Measurements from ENCODE around the gene SLC7A9. TPM values are rescaled to one million over a fixed set of nuclear protein-coding genes. Genes with fewer than 3 reads are reported as not detected.
"Not testable (repeated sequence)": the region's sequence is repeated elsewhere in the genome, so short reads cannot be mapped to it uniquely, and the experiment has no call there.

Gene SLC7A9
- total RNA-seq, 1 donor from 2014 or later = 1.0 TPM

DNA sequence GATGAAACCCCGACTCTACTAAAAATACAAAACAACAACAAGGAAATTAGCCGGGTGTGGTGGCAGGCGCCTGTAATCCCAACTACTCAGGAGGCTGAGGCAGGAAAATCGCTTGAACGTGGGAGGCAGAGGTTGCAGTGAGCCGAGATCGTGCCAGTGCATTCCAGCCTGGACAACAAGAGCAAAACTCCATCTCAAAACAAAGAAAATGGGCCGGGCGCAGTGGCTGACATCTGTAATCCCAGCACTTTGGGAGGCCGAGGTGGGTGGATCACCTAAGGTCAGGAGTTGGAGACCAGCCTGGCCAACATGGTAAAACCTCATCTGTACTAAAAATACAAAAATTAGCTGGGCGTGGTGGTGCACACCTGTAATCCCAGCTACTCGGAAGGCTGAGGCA, 37.5 kb downstream of the SLC7A9 start:
- H3K4me3 ChIP-seq (ENCODE audit: low read length in 3 of 3); H3K27me3 ChIP-seq (ENCODE audit: control insufficient read depth in 3 of 3, insufficient read depth in 3 of 3, low read length in 3 of 3); H3K36me3 ChIP-seq (ENCODE audit: control insufficient read depth in 3 of 3, insufficient read depth in 3 of 3, low read length in 3 of 3); H3K4me1 ChIP-seq (ENCODE audit: control insufficient read depth in 3 of 3, insufficient read depth in 3 of 3, low read length in 3 of 3); H3K27ac ChIP-seq (ENCODE audit: low read depth, low read length); H3K9me3 ChIP-seq (ENCODE audit: control insufficient read depth in 3 of 3, low read length in 3 of 3); H3K9ac ChIP-seq (ENCODE audit: low read depth in 1 of 3, low read length in 3 of 3): not testable (repeated sequence)

DNA sequence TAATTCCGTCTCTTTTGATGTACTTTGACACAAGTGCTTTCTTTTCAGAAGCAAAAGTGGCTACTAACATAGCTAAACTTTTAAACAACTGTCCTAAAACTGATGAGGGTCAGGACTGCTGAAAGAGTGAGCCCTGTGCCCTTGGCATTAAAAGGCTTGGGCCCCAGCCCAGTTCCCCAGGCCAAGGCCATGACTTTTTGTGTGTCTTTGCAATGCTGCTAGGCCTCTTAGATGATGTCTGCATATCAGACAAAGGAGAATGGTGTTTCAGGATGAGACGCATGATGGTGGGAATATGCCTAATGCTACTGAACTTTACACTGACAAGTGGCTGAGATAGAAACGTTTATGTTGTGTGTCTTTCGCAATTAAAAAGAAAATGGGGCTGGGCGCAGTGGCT, 38.0 kb downstream of the SLC7A9 start:
- Histone ChIP-seq H3K4me3 (ENCODE audit: low read length in 3 of 3) (no peak overlapping the region), H3K27me3 (ENCODE audit: control insufficient read depth in 3 of 3, insufficient read depth in 3 of 3, low read length in 3 of 3) (no peaks in the 10 kb centered on the region), H3K27ac (ENCODE audit: low read depth, low read length) (no peak overlapping the region), H3K9me3 (ENCODE audit: control insufficient read depth in 3 of 3, low read length in 3 of 3) (no peaks in the 10 kb centered on the region), H3K9ac (ENCODE audit: low read depth in 1 of 3, low read length in 3 of 3) (no peak overlapping the region), H3K36me3 (ENCODE audit: control insufficient read depth in 3 of 3, insufficient read depth in 3 of 3, low read length in 3 of 3) (no peaks in the 10 kb centered on the region), H3K4me1 (ENCODE audit: control insufficient read depth in 3 of 3, insufficient read depth in 3 of 3, low read length in 3 of 3) (no peaks in the 10 kb centered on the region)

DNA sequence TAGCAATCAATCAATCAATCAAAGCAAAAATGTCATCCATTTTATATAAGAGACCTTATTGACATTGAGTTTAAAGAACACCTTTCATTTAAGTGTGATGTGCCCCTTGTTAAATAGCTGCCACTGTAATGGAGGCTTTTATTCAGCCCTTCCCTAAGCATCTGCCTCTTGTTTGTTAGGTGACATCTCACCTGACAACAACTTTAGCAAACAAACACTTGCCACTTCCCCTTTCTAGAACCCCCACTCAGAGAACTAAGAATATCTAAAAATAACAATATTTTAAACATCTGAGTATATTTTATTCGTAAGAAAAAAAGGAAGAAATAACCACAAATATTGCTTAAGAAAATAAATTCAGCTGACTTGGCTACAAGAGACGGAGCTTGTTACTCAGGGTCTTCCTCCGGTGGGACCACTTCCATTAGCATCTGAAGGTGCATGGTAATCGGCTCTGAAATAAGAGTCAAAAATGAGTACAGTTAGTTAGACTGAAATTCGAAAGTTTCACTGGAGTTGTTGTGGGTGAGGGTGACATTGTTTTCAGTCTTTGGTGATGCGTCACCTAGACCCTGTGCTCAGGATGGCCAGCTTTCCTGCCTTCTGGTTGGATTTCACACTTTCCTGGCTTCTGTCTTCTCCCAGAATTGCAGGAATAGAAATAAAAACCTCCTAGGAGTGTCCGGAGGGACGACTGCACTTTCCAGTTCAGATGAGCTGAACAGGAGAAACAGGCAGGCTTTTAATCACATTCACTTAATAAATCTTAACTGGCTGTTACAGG, 39.1 kb downstream of the SLC7A9 start:
- Histone ChIP-seq H3K36me3 (ENCODE audit: control insufficient read depth in 3 of 3, insufficient read depth in 3 of 3, low read length in 3 of 3) (no peaks in the 10 kb centered on the region), H3K9ac (ENCODE audit: low read depth in 1 of 3, low read length in 3 of 3) (no peak overlapping the region)

DNA sequence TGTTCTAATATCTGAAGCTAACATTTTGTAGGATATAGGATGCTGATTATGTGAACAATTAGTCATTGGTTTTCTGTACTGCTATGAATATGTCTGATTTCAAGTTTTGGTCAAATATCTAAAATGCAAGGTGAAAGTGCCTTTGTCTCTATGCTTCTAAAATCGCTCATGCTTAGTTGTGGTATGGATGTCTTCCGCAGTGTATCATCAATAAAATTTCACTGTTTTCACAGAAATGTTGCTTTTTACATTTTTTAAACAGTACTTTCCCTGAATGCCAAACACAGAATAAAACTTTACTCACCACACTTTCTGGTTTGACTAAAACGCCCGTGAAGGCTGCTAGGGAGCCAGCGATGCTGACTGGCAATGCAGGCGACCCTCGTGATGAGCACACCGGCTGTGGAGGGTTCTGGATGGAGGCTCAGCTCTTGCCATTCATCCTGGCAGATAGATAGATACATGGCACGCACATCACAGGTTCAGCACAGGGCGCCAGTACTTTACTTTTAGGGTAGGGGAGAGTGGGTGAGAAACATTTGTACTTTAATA, 40.1 kb downstream of the SLC7A9 start:
- Histone ChIP-seq H3K9ac (ENCODE audit: low read depth in 1 of 3, low read length in 3 of 3) (no peak overlapping the region), H3K36me3 (ENCODE audit: control insufficient read depth in 3 of 3, insufficient read depth in 3 of 3, low read length in 3 of 3) (no peaks in the 10 kb centered on the region), H3K4me1 (ENCODE audit: control insufficient read depth in 3 of 3, insufficient read depth in 3 of 3, low read length in 3 of 3) (no peaks in the 10 kb centered on the region), H3K9me3 (ENCODE audit: control insufficient read depth in 3 of 3, low read length in 3 of 3) (peaks cover 0 to 2% (median 0%) of the 10 kb centered on the region in 3 donors), H3K4me3 (ENCODE audit: low read length in 3 of 3) (no peak overlapping the region), H3K27me3 (ENCODE audit: control insufficient read depth in 3 of 3, insufficient read depth in 3 of 3, low read length in 3 of 3) (peaks cover under 1 to 6% (median 1%) of the 10 kb centered on the region in 3 donors), H3K27ac (ENCODE audit: low read depth, low read length) (no peak overlapping the region)

More for the DNA sequence above, 39.1 kb downstream of the SLC7A9 start:
- Histone ChIP-seq H3K4me1 (ENCODE audit: control insufficient read depth in 3 of 3, insufficient read depth in 3 of 3, low read length in 3 of 3) (no peaks in the 10 kb centered on the region), H3K27me3 (ENCODE audit: control insufficient read depth in 3 of 3, insufficient read depth in 3 of 3, low read length in 3 of 3) (no peaks in the 10 kb centered on the region), H3K27ac (ENCODE audit: low read depth, low read length) (no peak overlapping the region), H3K4me3 (ENCODE audit: low read length in 3 of 3) (no peak overlapping the region), H3K9me3 (ENCODE audit: control insufficient read depth in 3 of 3, low read length in 3 of 3) (no peaks in the 10 kb centered on the region)

DNA sequence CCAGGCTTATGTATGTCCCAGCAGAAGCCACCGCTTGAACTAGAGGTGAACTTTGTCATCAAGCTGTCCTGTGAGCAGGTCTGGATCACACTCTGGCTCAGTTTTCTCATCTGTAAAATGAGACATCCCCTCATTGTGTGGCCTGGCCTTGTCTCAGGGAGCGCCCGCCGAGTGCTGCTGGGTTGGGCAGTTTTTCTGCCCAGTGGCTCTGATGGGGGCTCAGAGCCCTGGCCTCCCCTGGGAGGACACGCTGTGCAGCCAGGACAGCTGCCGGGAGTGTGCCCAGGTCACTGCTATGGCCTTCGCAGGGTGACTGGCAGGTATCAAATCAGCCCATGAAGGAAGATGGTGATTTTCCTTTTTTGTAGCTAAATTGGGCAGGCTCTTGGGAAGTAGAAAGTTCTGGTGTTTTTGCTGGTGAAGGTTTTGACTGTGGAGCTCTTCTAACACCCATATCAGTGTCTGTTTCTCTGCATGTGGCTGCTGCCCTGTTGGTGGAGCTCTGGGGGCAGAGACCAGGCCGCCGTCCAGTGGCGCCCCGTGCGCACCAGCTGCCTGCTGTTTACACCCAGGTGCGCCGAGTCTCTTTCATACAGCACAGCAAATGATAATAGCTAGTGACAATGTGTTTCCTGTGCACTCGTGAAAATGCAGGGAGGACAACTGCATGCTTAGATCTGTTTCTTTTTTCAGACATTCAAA, 40.8 kb downstream of the SLC7A9 start:
- H3K27me3 ChIP-seq (ENCODE audit: control insufficient read depth in 3 of 3, insufficient read depth in 3 of 3, low read length in 3 of 3) = peaks cover 5 to 11% (median 7%) of the 10 kb centered on the region in 3 donors
- H3K9me3 ChIP-seq (ENCODE audit: control insufficient read depth in 3 of 3, low read length in 3 of 3) = peaks cover 0 to 2% (median 0%) of the 10 kb centered on the region in 3 donors
- H3K4me3 ChIP-seq (ENCODE audit: low read length in 3 of 3) = no peak overlapping the region
- H3K36me3 ChIP-seq (ENCODE audit: control insufficient read depth in 3 of 3, insufficient read depth in 3 of 3, low read length in 3 of 3) = no peaks in the 10 kb centered on the region
- no peak overlapping the region for H3K27ac ChIP-seq (ENCODE audit: low read depth, low read length)
- H3K9ac ChIP-seq (ENCODE audit: low read depth in 1 of 3, low read length in 3 of 3) = no peak overlapping the region
- no peaks in the 10 kb centered on the region for H3K4me1 ChIP-seq (ENCODE audit: control insufficient read depth in 3 of 3, insufficient read depth in 3 of 3, low read length in 3 of 3)

DNA sequence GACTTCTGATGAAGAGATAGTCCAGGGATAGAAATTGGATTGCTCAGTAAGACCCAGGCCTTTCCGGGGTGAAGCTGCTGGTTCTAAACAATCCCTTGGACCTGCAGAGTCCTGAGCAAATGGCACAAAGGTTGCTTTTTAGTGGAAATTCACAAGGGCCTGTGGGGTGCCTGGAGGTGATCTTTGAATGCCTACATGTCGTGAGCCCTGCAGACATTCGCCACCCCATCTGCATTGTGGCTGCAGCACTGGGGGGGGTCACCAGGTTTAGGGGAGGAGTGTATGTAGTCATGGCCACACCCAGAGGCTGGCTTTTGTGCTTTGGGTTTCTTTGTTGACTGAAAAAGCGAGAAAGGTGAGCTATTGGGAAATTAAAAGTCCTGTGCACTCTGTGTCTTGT, 41.4 kb downstream of the SLC7A9 start:
- H3K9ac ChIP-seq (ENCODE audit: low read depth in 1 of 3, low read length in 3 of 3) = no peak overlapping the region
- H3K27ac ChIP-seq (ENCODE audit: low read depth, low read length) = no peak overlapping the region
- no peak overlapping the region for H3K4me3 ChIP-seq (ENCODE audit: low read length in 3 of 3)
- peaks cover 0 to 2% (median 0%) of the 10 kb centered on the region in 3 donors for H3K9me3 ChIP-seq (ENCODE audit: control insufficient read depth in 3 of 3, low read length in 3 of 3)
- no peaks in the 10 kb centered on the region for H3K36me3 ChIP-seq (ENCODE audit: control insufficient read depth in 3 of 3, insufficient read depth in 3 of 3, low read length in 3 of 3)
- H3K4me1 ChIP-seq (ENCODE audit: control insufficient read depth in 3 of 3, insufficient read depth in 3 of 3, low read length in 3 of 3) = no peaks in the 10 kb centered on the region
- peaks cover 5 to 17% (median 13%) of the 10 kb centered on the region in 3 donors for H3K27me3 ChIP-seq (ENCODE audit: control insufficient read depth in 3 of 3, insufficient read depth in 3 of 3, low read length in 3 of 3)

DNA sequence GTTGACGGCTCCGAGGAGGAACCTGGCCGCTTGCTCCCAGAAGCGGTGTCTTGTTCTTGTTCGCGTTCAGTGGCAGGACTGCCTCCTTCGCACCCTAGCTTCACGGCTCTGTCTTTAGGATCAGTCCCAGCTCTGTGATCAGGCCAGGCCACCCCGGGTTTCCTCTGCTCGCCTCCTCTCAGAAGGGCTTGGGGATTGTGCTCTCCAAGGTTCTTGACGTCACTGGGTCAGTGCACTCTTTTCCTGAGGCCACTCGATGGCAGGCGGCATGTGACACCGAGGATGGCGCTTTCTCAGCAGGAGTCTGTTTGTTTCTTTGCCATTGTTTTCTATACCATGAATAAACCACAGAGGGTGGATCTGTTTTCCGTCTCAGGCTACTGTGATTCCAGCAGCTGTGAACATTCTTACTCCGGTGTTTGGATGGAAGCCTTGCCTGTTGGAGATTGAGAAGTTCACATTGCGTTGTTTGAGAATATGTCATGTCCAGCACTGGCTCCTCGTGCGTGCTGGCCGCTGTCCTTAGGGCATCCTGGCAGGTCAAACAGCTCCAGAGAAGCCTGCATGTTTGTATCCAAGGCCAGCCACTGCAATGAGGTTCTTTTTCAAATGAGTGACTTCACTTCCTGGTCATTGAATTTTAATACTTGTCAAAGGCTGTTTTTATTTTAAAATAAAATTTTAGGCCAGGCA, 44.5 kb downstream of the SLC7A9 start:
- Histone ChIP-seq H3K27me3 (ENCODE audit: control insufficient read depth in 3 of 3, insufficient read depth in 3 of 3, low read length in 3 of 3) (peaks cover 7 to 25% (median 23%) of the 10 kb centered on the region in 3 donors), H3K36me3 (ENCODE audit: control insufficient read depth in 3 of 3, insufficient read depth in 3 of 3, low read length in 3 of 3) (no peaks in the 10 kb centered on the region), H3K9ac (ENCODE audit: low read depth in 1 of 3, low read length in 3 of 3) (no peak overlapping the region), H3K9me3 (ENCODE audit: control insufficient read depth in 3 of 3, low read length in 3 of 3) (peaks cover 0 to 2% (median 0%) of the 10 kb centered on the region in 3 donors), H3K4me3 (ENCODE audit: low read length in 3 of 3) (no peak overlapping the region), H3K27ac (ENCODE audit: low read depth, low read length) (no peak overlapping the region), H3K4me1 (ENCODE audit: control insufficient read depth in 3 of 3, insufficient read depth in 3 of 3, low read length in 3 of 3) (no peaks in the 10 kb centered on the region)

DNA sequence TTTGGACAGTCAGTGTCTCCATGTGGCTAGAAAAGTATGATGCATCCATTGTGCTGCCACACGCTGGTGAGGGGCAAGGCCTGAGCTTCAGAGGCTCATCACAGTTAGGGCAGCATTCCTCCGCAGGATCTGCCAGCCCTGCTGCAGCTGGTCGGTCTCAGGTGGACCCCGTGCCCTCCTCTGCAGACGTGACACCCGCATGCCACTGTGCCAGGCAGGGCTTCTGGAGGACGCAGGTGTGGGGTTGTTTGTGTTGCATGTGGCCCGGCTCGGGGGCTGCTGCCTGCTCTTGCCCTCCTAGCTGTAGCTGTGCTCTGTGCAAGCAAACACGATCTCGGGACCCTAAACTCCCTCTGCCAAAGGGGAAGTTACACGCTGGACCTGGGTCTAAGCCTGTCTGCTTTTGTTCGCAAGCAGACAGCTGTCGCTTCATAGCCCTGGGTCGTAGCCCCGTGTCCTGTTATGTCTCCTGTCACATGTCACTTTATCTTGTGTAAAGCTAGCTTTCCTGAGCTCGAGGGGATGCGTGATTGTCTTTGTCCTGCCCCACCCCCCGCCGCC, 45.3 kb downstream of the SLC7A9 start:
- no peaks in the 10 kb centered on the region for H3K4me1 ChIP-seq (ENCODE audit: control insufficient read depth in 3 of 3, insufficient read depth in 3 of 3, low read length in 3 of 3)
- no peaks in the 10 kb centered on the region for H3K36me3 ChIP-seq (ENCODE audit: control insufficient read depth in 3 of 3, insufficient read depth in 3 of 3, low read length in 3 of 3)
- H3K4me3 ChIP-seq (ENCODE audit: low read length in 3 of 3) = no peak overlapping the region
- H3K27ac ChIP-seq (ENCODE audit: low read depth, low read length) = no peak overlapping the region
- no peak overlapping the region for H3K9ac ChIP-seq (ENCODE audit: low read depth in 1 of 3, low read length in 3 of 3)
- peaks cover 0 to 2% (median 0%) of the 10 kb centered on the region in 3 donors for H3K9me3 ChIP-seq (ENCODE audit: control insufficient read depth in 3 of 3, low read length in 3 of 3)
- H3K27me3 ChIP-seq (ENCODE audit: control insufficient read depth in 3 of 3, insufficient read depth in 3 of 3, low read length in 3 of 3) = peaks cover 10 to 28% (median 25%) of the 10 kb centered on the region in 3 donors

DNA sequence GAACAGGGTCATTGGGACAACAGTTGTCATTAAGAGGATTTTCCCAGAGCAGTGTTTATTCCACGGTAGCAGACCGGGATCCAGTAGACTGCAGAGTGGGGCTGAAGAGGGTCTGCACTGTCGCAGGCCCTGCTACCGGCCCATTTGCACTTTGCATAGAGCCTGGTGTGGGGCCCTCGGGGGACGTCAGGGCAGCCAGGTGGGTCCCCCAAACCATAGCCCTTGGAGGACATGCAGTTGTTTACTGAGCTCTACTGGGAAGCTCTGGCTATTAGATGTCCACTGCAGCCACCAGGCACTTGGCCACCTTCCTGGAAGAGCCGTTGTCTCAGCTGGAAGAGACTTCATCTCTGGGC, 45.8 kb downstream of the SLC7A9 start:
- Histone ChIP-seq H3K9ac (ENCODE audit: low read depth in 1 of 3, low read length in 3 of 3) (no peak overlapping the region), H3K4me3 (ENCODE audit: low read length in 3 of 3) (no peak overlapping the region), H3K36me3 (ENCODE audit: control insufficient read depth in 3 of 3, insufficient read depth in 3 of 3, low read length in 3 of 3) (no peaks in the 10 kb centered on the region), H3K27ac (ENCODE audit: low read depth, low read length) (no peak overlapping the region), H3K27me3 (ENCODE audit: control insufficient read depth in 3 of 3, insufficient read depth in 3 of 3, low read length in 3 of 3) (peaks cover 11 to 28% (median 26%) of the 10 kb centered on the region in 3 donors), H3K9me3 (ENCODE audit: control insufficient read depth in 3 of 3, low read length in 3 of 3) (peaks cover 0 to 2% (median 0%) of the 10 kb centered on the region in 3 donors), H3K4me1 (ENCODE audit: control insufficient read depth in 3 of 3, insufficient read depth in 3 of 3, low read length in 3 of 3) (no peaks in the 10 kb centered on the region)
